BE2C (cell line): Measurements from ENCODE around the gene ANO6.
A peak's percentile ranks its signal among the peaks of the same experiment; 100 is the strongest.

ENCODE experiments used
- DNase-seq: peaks from one replicate; pipeline ENCODE4 v3.0.0-alpha.2; 2020
- H3K27me3 ChIP-seq: fragments of 250-450 bp; sonication (Bioruptor Pico); 2 replicates; pipeline ENCODE4 v1.5.1; 2020; ENCODE audit warnings: mild to moderate bottlenecking
- H3K36me3 ChIP-seq: fragments of 250-450 bp; sonication (Bioruptor Pico); 2 replicates; pipeline ENCODE4 v1.5.1; 2020; ENCODE audit warnings: mild to moderate bottlenecking
- H3K4me1 ChIP-seq: fragments of 250-450 bp; sonication (Bioruptor Pico); 2 replicates; pipeline ENCODE4 v1.5.1; 2020
- H3K4me3 ChIP-seq: 2 replicates; pipeline ENCODE4 v1.5.1; 2011; ENCODE audit warnings: low read depth, low read length
- H3K9me3 ChIP-seq: fragments of 250-450 bp; sonication (Bioruptor Pico); 2 replicates; pipeline ENCODE4 v1.5.1; 2020
- TF ChIP-seq, protein P1 (sequence below): IDR thresholded peaks from 2 replicates; pipeline ENCODE4 v1.5.1; 2012; ENCODE audit warnings: mild to moderate bottlenecking, low read depth, low read length

ANO6 gene

DNA sequence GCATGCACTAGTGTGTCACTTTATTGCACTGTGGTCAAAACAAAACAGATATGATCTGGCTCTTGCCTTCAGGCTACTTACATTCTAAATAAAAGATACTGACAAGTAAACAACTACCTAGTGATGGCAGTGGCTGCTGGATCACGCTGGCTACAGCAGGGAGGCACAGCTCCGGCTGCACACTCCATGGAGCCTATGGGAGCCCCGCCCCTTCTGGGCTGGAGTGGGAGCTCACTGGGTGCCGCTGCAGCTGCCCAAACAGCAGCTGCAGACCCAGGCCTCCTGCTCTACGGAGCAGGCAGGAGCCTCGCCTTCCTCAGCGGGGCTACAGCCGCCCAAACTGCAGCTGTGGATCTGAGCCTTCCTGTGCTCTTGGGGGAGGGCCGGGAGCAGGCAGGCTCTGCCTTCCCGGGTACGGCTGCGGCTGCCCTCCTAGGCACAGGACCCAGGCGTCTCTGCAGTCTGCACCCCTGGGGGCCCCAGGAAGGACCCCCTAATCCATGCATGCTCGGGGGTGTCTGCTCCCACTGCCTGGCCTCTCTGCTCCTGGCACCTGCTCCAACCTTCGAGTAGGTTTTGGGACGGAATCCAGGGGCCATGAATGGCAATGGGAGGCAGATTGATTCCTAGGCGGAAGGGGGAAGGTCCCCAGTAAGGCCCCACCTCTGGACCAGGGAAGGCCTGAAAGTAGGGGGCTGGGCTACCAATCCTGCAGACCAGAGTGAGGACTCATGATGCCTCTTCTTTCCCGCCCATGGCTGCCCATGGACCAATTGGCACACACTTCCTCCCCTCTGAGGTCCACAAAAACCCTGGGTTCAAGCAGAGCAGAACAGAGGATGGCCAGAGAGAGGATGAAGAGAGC, 253.1 kb downstream of the ANO6 start:
- H3K4me1 ChIP-seq = no peaks in the 10 kb centered on the region
- TF ChIP-seq, protein P1, sequence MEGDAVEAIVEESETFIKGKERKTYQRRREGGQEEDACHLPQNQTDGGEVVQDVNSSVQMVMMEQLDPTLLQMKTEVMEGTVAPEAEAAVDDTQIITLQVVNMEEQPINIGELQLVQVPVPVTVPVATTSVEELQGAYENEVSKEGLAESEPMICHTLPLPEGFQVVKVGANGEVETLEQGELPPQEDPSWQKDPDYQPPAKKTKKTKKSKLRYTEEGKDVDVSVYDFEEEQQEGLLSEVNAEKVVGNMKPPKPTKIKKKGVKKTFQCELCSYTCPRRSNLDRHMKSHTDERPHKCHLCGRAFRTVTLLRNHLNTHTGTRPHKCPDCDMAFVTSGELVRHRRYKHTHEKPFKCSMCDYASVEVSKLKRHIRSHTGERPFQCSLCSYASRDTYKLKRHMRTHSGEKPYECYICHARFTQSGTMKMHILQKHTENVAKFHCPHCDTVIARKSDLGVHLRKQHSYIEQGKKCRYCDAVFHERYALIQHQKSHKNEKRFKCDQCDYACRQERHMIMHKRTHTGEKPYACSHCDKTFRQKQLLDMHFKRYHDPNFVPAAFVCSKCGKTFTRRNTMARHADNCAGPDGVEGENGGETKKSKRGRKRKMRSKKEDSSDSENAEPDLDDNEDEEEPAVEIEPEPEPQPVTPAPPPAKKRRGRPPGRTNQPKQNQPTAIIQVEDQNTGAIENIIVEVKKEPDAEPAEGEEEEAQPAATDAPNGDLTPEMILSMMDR = no peak
- no peaks in the 10 kb centered on the region for H3K9me3 ChIP-seq
- peak; percentile 25 for DNase-seq
- H3K36me3 ChIP-seq = no peaks in the 10 kb centered on the region
- H3K4me3 ChIP-seq = no peak overlapping the region
- no peaks in the 10 kb centered on the region for H3K27me3 ChIP-seq

DNA sequence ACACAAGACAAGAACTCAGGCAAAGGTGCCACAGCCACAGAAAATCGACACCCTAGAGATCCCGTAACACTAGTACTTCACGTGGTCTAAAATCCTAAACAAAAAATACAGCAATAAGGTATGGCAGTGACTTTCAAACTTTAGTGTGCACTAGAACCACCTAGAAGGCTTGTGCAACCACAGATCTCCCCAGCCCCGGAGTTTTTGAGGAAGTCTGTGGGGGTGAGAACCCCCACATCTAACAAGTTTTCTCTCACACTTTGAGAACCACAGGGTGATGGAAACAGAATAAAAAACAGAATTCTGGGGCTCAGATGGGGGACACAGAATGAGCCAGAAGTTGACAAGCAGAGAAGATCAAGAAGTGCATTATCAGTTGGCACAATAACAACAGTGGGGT, 254.0 kb downstream of the ANO6 start:
- Histone ChIP-seq H3K9me3 (no peaks in the 10 kb centered on the region), H3K4me3 (no peak overlapping the region), H3K27me3 (no peaks in the 10 kb centered on the region), H3K36me3 (no peaks in the 10 kb centered on the region), H3K4me1 (no peaks in the 10 kb centered on the region)
- TF ChIP-seq, protein P1 = no peak
- DNase-seq = no peak

- no peaks in the 10 kb centered on the region for H3K27me3 ChIP-seq
- H3K36me3 ChIP-seq = no peaks in the 10 kb centered on the region
- peaks cover 5% of the 10 kb centered on the region for H3K4me1 ChIP-seq
- H3K4me3 ChIP-seq = no peak overlapping the region
- H3K9me3 ChIP-seq = no peaks in the 10 kb centered on the region
- TF ChIP-seq, protein P1 = no peak
- DNase-seq = no peak
Observed at GRCh38 chr12:45473636-45474035, 257.7 kb downstream of the ANO6 start.

GRCh38 chr12:45475594-45475993, 259.7 kb downstream of the ANO6 start:
- Histone ChIP-seq H3K27me3 (no peaks in the 10 kb centered on the region), H3K9me3 (no peaks in the 10 kb centered on the region), H3K36me3 (no peaks in the 10 kb centered on the region), H3K4me3 (no peak overlapping the region), H3K4me1 (peaks cover 5% of the 10 kb centered on the region)
- DNase-seq = no peak
- TF ChIP-seq, protein P1 = no peak

- H3K27me3 ChIP-seq = no peaks in the 10 kb centered on the region
- no peak overlapping the region for H3K4me3 ChIP-seq
- DNase-seq = no peak
- H3K4me1 ChIP-seq = peaks cover 5% of the 10 kb centered on the region
- H3K9me3 ChIP-seq = no peaks in the 10 kb centered on the region
- TF ChIP-seq, protein P1 = no peak
- H3K36me3 ChIP-seq = no peaks in the 10 kb centered on the region
Observed at GRCh38 chr12:45477526-45477925, 261.6 kb downstream of the ANO6 start.

DNA sequence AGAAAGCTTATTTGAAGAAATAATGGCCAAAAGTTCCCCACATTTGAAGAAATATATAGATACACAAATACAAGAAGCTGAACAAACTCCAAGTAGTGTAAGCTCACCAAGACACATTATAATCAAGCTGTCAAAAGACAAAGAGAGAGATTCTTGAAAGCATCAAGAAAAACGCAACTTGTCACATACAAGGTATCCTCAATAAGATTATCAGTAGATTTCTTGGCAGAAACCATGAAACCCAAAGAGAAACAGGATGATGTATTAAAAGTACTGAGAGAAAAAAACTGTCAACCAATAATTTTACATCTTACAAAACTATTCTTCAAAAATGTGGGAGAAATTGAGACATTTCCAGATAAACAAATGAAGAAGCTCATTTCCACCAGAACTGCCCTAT, 263.0 kb downstream of the ANO6 start:
- peaks cover 5% of the 10 kb centered on the region for H3K4me1 ChIP-seq
- H3K36me3 ChIP-seq = no peaks in the 10 kb centered on the region
- TF ChIP-seq, protein P1 = no peak
- DNase-seq = no peak
- no peak overlapping the region for H3K4me3 ChIP-seq
- no peaks in the 10 kb centered on the region for H3K9me3 ChIP-seq
- H3K27me3 ChIP-seq = no peaks in the 10 kb centered on the region
